ENCODE data around the gene ADGRG6. TPM values are rescaled to one million over a fixed set of nuclear protein-coding genes. Genes with fewer than 3 reads are reported as not detected.

ADGRG6 gene
- total RNA-seq, 1 experiment from 2014 or later, result 30.3 TPM

GRCh38 chr6:142455957-142456589 lies 154.3 kb downstream of the ADGRG6 start:
- H3K27ac ChIP-seq, result no peak overlapping the region

GRCh38 chr6:142457638-142458406 lies 156.0 kb downstream of the ADGRG6 start:
- ChIA-PET CTCF (no interaction called here), POLR2A (ENCODE audit: unreplicated experiment) (no interaction called here)
- Histone ChIP-seq H3K4me3 (no peak overlapping the region), H3K27ac (no peak overlapping the region), H4K20me1 (ENCODE audit: insufficient read depth) (no peaks in the 10 kb centered on the region), H2AFZ (no peak overlapping the region), H3K4me1 (replicated peaks; ENCODE audit: insufficient read depth) (no peaks in the 10 kb centered on the region), H3K79me2 (ENCODE audit: low read depth) (no peaks in the 10 kb centered on the region), H3K4me2 (no peak overlapping the region), H3K27me3 (ENCODE audit: insufficient read depth, low read depth) (no peaks in the 10 kb centered on the region), H3K9me3 (ENCODE audit: insufficient read depth, low read depth) (0 out of 2 replicates have a peak, but pooled peaks cover 10% of the 10 kb centered on the region), H3K36me3 (ENCODE audit: low read depth) (no peaks in the 10 kb centered on the region), H3F3A (ENCODE audit: insufficient read depth, low read depth) (no peaks in the 10 kb centered on the region), H3K9me2 (ENCODE audit: insufficient read depth) (no peaks in the 10 kb centered on the region)
- intact Hi-C loops (cut with micrococcal nuclease; ENCODE audit: unreplicated experiment), result no loop called here
- DNase-seq, result no peak
- BruUV-seq (replicated peaks), result no TSS peak
- TF ChIP-seq EZH2 (IDR thresholded peaks at IDR 0.05; ENCODE audit: low read depth) (no peak), CTCF (conservative IDR thresholded peaks at IDR 0.05) (no peak)

More at GRCh38 chr6:142455957-142456589, 154.3 kb downstream of the ADGRG6 start:
- Histone ChIP-seq H3K4me3 (no peak overlapping the region), H3K4me2 (no peak overlapping the region), H3F3A (ENCODE audit: insufficient read depth, low read depth) (no peaks in the 10 kb centered on the region), H4K20me1 (ENCODE audit: insufficient read depth) (no peaks in the 10 kb centered on the region), H3K9me3 (ENCODE audit: insufficient read depth, low read depth) (no peaks in the 10 kb centered on the region), H3K4me1 (replicated peaks; ENCODE audit: insufficient read depth) (no peaks in the 10 kb centered on the region), H3K36me3 (ENCODE audit: low read depth) (no peaks in the 10 kb centered on the region), H2AFZ (no peak overlapping the region), H3K9me2 (ENCODE audit: insufficient read depth) (no peaks in the 10 kb centered on the region), H3K79me2 (ENCODE audit: low read depth) (no peaks in the 10 kb centered on the region), H3K27me3 (ENCODE audit: insufficient read depth, low read depth) (no peaks in the 10 kb centered on the region)
- TF ChIP-seq EZH2 (IDR thresholded peaks at IDR 0.05; ENCODE audit: low read depth) (no peak), CTCF (conservative IDR thresholded peaks at IDR 0.05) (no peak)
- intact Hi-C loops (cut with micrococcal nuclease; ENCODE audit: unreplicated experiment), result no loop called here
- no peak for DNase-seq
- BruUV-seq (replicated peaks), result no TSS peak
- ChIA-PET CTCF (no interaction called here), POLR2A (ENCODE audit: unreplicated experiment) (no interaction called here)

GRCh38 chr6:142458836-142459235 lies 157.0 kb downstream of the ADGRG6 start:
- DNase-seq, result no peak
- H3K4me1 ChIP-seq (replicated peaks; ENCODE audit: insufficient read depth), result no peaks in the 10 kb centered on the region
- H3K27ac ChIP-seq, result no peak overlapping the region
- H3K9me3 ChIP-seq (ENCODE audit: insufficient read depth, low read depth), result 0 out of 2 replicates have a peak, but pooled peaks cover 10% of the 10 kb centered on the region
- H3K9me2 ChIP-seq (ENCODE audit: insufficient read depth), result no peaks in the 10 kb centered on the region
- H3K4me2 ChIP-seq, result no peak overlapping the region
- no peaks in the 10 kb centered on the region for H3K27me3 ChIP-seq (ENCODE audit: insufficient read depth, low read depth)
- H3K79me2 ChIP-seq (ENCODE audit: low read depth), result no peaks in the 10 kb centered on the region
- TF ChIP-seq CTCF (conservative IDR thresholded peaks at IDR 0.05) (no peak), EZH2 (IDR thresholded peaks at IDR 0.05; ENCODE audit: low read depth) (no peak)
- no peaks in the 10 kb centered on the region for H3F3A ChIP-seq (ENCODE audit: insufficient read depth, low read depth)
- intact Hi-C loops (cut with micrococcal nuclease; ENCODE audit: unreplicated experiment), result no loop called here
- BruUV-seq (replicated peaks), result no TSS peak
- H3K36me3 ChIP-seq (ENCODE audit: low read depth), result no peaks in the 10 kb centered on the region
- ChIA-PET POLR2A (ENCODE audit: unreplicated experiment) (no interaction called here), CTCF (no interaction called here)
- no peak overlapping the region for H3K4me3 ChIP-seq
- H4K20me1 ChIP-seq (ENCODE audit: insufficient read depth), result no peaks in the 10 kb centered on the region
- no peak overlapping the region for H2AFZ ChIP-seq
